Skeletal muscle cell (primary cell): ENCODE results near the gene DHX30.
"Not testable (repeated sequence)": the region's sequence is repeated elsewhere in the genome, so short reads cannot be mapped to it uniquely, and the experiment has no call there.

Experiments
- DNase-seq: peaks from one replicate; pipeline ENCODE4 v3.0.0-alpha.2; 2010; ENCODE audit warnings: low read depth
- H3K4me3 ChIP-seq: 2 replicates; pipeline ENCODE4 v1.5.1; 2011; ENCODE audit warnings: low read depth, mild to moderate bottlenecking, control low read depth, low read length, moderate library complexity

The DHX30 gene

DNA sequence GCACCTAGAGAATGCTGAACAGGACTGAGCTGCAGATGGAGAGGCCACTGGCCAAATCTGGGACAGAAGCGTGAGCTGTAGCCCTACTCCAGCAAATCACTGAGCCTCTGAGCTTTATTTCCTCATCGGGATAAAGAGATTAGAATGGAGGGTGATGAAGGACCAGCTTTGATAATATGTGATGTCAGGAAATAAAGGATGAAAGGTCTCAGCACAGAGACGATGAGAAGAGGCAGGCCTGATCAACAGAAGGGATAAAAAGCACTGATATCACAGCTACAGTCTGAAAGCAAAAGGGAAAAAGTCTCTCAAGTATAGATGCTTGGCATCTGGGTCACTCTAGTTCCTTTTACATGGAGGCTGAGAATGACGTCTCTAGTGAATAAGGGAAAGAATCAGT, 70.0 kb downstream of the DHX30 start:
- DNase-seq, result no peak
- H3K4me3 ChIP-seq, result no peak overlapping the region

DNA sequence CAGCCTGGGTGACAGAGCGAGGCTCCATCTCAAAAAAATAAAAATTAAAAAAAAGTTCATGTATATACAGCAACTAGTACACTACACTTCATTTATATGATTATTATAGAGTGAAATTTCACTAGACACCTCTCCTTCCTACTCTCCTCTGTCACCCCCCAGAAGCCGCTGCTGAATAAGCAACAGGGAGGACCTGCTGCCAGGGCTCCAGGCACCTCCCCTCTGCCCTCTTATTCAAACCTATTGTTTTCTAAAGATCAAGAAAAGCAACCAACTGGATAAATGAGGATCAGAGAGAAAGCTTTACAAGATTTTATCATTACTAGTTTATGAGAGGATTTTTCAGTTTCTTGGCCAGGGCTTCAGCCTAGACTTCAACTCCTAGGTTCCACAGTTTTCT, 71.5 kb downstream of the DHX30 start:
- H3K4me3 ChIP-seq, result no peak overlapping the region
- DNase-seq, result no peak

DNA sequence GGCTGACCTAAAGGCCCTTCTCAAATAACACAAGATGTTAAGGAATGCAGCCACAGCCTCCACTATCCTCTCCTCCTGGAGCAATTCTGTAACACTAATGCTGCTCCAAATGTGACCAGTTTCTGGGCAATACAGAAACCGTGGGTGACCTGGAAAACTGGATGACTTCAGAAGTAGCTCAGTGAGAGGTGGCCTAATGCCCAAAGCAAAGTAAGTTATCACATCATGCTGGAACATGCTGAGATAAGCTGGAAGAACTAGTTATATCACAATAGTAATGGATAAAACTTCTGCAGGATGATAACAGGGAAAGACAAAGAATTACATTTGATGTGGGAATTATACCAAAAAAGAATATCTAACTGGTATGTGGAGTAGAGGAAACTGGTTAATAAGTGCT, 72.0 kb downstream of the DHX30 start:
- H3K4me3 ChIP-seq, result no peak overlapping the region
- no peak for DNase-seq

DNA sequence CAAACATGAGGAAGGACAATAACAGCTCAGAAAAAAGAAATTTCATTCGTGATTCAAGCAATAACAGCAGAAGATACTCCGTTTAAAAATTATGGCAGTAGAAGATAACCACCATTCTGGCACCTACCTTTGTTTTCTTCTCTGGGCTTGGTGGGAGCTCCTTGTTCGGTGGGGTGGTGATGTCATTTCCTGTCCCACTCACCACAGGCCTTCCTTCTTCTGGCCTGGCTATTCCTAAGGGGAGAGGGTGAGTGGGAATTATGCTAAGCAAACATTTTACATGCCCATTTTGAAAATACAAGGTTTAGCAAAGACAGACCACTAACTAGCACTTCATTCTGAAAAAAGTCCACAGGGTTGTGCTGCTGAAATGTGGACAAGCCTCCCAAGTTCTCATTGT, 74.4 kb downstream of the DHX30 start:
- DNase-seq, result no peak
- no peak overlapping the region for H3K4me3 ChIP-seq

- no peak for DNase-seq
- H3K4me3 ChIP-seq, result no peak overlapping the region
Observed at GRCh38 chr3:47877719-47878118, 74.8 kb downstream of the DHX30 start.

GRCh38 chr3:47882338-47882737, 79.4 kb downstream of the DHX30 start:
- no peak overlapping the region for H3K4me3 ChIP-seq
- no peak for DNase-seq

GRCh38 chr3:47884603-47885002, 81.7 kb downstream of the DHX30 start:
- DNase-seq, result no peak
- no peak overlapping the region for H3K4me3 ChIP-seq

DNA sequence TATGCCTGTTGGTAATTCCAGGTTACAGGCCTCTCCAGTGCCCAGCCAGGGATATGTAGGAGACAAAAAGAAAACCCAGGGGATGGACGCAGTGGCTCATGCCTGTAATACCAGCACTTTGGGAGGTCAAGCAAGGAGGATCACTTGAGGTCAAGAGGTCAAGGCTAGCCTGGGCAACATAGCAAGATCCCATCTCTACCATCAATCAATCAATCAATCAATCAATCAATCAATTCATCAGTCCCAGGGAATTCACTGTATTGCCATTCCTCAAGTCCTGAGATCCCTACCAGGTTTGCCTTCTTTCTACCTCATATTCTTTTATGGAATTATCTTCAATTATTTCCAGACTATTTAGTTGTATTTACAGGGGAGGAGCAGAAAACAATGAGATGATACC, 82.2 kb downstream of the DHX30 start:
- DNase-seq, result no peak
- H3K4me3 ChIP-seq, result no peak overlapping the region

DNA sequence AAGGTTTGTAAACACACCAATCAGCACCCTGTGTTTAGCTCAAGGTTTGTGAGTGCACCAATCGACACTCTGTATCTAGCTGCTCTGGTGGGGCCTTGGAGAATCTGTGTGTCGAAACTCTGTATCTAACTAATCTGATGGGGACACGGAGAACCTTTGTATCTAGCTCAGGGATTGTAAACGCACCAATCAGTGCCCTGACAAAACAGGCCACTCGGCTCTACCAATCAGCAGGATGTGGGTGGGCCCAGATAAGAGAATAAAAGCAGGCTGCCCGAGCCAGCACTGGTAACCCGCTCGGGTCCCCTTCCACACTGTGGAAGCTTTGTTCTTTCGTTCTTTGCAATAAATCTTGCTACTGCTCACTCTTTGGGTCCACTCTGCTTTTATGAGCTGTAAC, 85.1 kb downstream of the DHX30 start:
- not testable (repeated sequence) for H3K4me3 ChIP-seq, DNase-seq

DNA sequence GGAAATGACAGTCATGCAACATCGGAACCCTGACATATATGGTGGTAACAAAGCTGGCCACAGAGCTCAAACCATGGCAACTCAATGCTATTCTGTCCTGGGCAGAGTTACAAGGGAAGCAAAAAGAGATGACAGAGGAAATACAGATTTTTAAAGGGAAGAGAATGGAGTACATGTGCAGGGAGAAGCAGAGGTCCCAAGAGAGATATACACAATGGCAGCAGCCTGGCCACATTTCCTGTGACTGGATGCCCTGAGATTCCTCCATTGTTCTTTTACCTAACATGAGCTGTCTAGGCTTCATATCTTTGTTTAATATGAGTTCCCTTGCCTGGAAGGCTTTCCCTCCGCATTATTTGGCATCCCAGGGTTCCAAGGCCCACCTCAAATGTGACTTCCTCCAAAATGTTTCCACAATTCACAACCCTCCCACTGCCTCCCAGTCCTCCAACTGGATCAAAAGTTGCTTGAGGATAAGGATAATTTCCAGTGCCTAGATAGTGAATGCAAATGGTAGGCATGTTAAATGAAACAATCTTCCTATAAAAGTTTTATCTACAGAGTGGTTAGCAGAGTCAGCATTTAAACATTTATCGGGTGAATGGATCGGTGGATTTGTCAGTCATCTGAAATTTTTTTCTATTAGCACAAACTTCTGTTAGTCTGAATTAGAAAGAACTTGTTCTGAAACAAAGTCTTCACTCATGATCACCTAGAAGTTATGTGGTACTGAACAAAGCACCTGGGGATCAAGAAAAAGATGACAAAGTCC, 86.2 kb downstream of the DHX30 start:
- no peak overlapping the region for H3K4me3 ChIP-seq
- no peak for DNase-seq

DNA sequence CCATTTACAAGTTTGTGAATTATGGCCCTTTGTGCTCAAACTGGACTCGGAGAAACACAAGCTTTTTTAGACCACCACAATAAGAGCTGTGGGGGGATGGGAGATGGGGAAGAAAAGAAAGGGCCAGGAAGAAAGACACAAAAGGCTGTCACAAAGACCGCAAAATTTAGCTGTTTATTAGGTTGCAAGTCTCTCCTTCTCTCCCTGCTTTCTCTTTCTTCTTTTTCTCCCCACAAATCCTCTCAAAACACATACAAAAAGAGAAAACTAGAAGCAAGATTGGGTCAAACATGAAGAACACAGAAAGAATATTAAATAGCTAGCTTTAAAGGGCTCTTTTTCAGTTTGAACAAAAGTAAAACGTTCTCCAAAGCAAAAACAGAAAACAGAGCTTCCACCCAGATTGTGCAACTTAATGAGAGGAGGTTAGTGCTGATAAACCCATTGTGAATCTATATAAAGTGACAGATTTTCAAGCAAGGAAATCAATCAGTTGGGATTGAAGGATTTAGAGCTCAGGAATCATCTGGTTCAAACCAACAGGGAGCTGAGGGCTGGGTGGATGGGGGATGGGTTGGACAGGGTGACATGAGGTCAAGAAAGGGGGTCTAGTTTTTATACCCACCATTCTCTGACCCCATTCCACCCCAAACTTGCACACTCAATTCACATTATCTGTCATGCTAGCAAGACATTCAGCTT, 87.3 kb downstream of the DHX30 start:
- H3K4me3 ChIP-seq, result no peak overlapping the region
- DNase-seq, result no peak

- no peak overlapping the region for H3K4me3 ChIP-seq
- no peak for DNase-seq
Observed at GRCh38 chr3:47890828-47891612, 88.1 kb downstream of the DHX30 start.

DNA sequence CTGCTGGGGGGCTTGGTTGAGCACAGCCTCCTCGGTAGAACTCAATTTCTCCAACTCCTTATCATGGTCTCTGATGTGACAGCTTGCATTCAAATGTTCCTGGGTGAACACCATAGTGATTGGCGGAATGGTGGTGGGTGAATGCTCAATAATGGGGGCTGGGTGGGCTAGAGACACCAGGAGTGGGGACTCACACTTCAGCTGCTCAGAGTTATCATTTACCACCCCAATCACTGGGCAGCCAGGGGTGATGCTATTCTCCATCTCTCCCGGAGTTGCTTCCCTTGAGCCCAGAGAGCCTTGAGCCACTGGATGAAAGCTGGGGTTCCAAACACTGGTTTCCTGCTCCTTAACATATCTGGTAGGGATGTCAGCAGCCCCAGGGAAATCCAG, 88.7 kb downstream of the DHX30 start:
- DNase-seq, result no peak
- no peak overlapping the region for H3K4me3 ChIP-seq

GRCh38 chr3:47892286-47893040, 89.5 kb downstream of the DHX30 start:
- no peak overlapping the region for H3K4me3 ChIP-seq
- no peak for DNase-seq

- H3K4me3 ChIP-seq, result no peak overlapping the region
- DNase-seq, result no peak
Observed at GRCh38 chr3:47895241-47895640, 92.3 kb downstream of the DHX30 start.

DNA sequence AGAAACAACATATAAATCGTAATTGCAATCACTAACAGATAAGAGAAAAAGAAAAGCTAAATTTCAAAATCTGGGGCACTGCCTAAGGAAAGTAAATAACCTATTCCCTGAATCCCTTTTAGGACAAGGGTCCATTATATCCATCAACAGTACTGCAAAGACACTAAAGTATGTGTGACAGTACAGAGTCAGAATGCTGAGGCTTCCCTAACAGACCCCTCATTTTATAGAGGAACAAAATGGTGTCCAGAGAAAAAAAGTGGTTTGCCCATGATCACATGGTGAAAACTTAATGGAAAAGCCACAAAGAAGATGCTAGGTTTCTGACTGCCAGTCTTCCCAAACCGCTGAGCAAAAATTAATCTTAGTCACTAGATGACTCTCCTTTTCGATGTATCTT, 93.8 kb downstream of the DHX30 start:
- DNase-seq, result no peak
- H3K4me3 ChIP-seq, result no peak overlapping the region

- no peak for DNase-seq
- H3K4me3 ChIP-seq, result no peak overlapping the region
Observed at GRCh38 chr3:47897954-47898353, 95.0 kb downstream of the DHX30 start.

DNA sequence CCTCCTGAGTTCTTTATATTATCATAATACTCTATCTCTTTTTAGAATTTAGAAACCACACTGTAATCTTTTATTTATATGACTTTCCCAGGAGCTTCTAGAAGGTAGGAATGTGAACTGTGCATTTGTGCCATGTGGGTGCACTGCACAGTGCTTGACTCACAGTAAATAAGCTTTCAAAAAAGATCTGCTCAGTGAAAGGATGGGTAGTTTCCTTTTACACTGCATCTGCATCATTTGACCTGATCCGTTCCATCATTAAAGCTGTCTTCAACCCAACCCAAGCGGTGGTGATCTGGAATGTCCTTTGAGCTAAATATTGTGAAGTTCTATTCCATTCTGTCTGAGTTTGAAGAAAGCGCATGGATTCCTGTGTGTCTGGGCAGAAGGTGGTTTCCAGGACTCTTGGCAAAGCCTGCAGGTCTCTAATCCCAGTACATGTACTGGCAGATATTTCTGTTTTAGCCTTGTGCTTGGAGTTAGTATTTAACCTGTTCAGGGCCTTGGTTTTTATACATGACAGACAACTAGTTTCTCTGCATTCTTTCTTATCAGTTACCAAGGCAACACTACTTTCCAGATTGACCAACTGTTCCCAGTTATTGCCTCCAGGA, 96.7 kb downstream of the DHX30 start:
- no peak for DNase-seq
- H3K4me3 ChIP-seq, result no peak overlapping the region
